ENCODE results near the gene ZNF280D.

DNA sequence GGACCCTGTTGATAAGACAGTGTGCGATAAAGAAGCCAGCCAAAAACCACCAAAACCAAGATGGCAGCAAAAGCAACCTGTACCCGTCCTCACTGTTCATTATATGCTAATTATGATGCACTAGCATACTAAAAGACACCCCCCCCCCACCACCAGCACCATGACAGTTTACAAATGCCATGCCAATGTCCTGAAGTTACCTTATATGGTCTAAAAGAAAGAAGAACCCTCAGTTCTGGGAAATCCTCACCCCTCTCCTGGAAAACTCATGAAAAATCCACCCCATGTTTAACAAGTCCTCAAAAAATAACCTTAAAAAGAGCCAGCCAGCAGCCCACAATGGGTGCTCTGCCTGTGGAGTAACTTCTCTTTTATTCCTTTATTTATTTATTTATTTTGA is 48.4 kb upstream of the ZNF280D start:
- TF ChIP-seq POLR2AphosphoS5 (IDR thresholded peaks at IDR 0.05; ENCODE audit: low read depth, low read length) (no peak), POLR2A (IDR thresholded peaks at IDR 0.05; ENCODE audit: low read depth, low read length) (no peak)

Data from GM12892 (cell line).